Measurements from ENCODE around the gene RAB3D.
"Not testable (repeated sequence)": the region's sequence is repeated elsewhere in the genome, so short reads cannot be mapped to it uniquely, and the experiment has no call there.

Gene RAB3D

GRCh38 chr19:11325544-11325943 lies 13.9 kb downstream of the RAB3D start:
- in situ Hi-C loops (cut with MboI; ENCODE audit: low sequenced_read_pairs, unreplicated experiment) = no loop called here
- TF ChIP-seq CTCF (IDR thresholded peaks at IDR 0.05; ENCODE audit: borderline replicate concordance, control extremely low read depth, extremely low read depth, insufficient read depth, missing control alignments) = no peak

GRCh38 chr19:11324748-11325389 lies 14.6 kb downstream of the RAB3D start:
- no peak for DNase-seq (ENCODE audit: low spot score)
- no peak for TF ChIP-seq CTCF (IDR thresholded peaks at IDR 0.05; ENCODE audit: borderline replicate concordance, control extremely low read depth, extremely low read depth, insufficient read depth, missing control alignments)
- in situ Hi-C loops (cut with MboI; ENCODE audit: low sequenced_read_pairs, unreplicated experiment) = no loop called here

More at GRCh38 chr19:11325544-11325943, 13.9 kb downstream of the RAB3D start:
- peak; percentile 3 for DNase-seq (ENCODE audit: low spot score)

- in situ Hi-C loops (cut with MboI; ENCODE audit: low sequenced_read_pairs, unreplicated experiment) = no loop called here
- no peak for TF ChIP-seq CTCF (IDR thresholded peaks at IDR 0.05; ENCODE audit: borderline replicate concordance, control extremely low read depth, extremely low read depth, insufficient read depth, missing control alignments)
- peak; percentile 74 for DNase-seq (ENCODE audit: low spot score)
These were observed 15.3 kb downstream of the RAB3D start for GRCh38 chr19:11324079-11324661.

- in situ Hi-C loops (cut with MboI; ENCODE audit: low sequenced_read_pairs, unreplicated experiment) = no loop called here
- no peak for DNase-seq (ENCODE audit: low spot score)
- TF ChIP-seq CTCF (IDR thresholded peaks at IDR 0.05; ENCODE audit: borderline replicate concordance, control extremely low read depth, extremely low read depth, insufficient read depth, missing control alignments) = no peak
These were observed 15.8 kb downstream of the RAB3D start for GRCh38 chr19:11323601-11324078.

- peak; percentile 32 for DNase-seq (ENCODE audit: low spot score)
- no peak for TF ChIP-seq CTCF (IDR thresholded peaks at IDR 0.05; ENCODE audit: borderline replicate concordance, control extremely low read depth, extremely low read depth, insufficient read depth, missing control alignments)
- in situ Hi-C loops (cut with MboI; ENCODE audit: low sequenced_read_pairs, unreplicated experiment) = no loop called here
These were observed 17.0 kb downstream of the RAB3D start for GRCh38 chr19:11322269-11323024.

- peak; percentile 6 for TF ChIP-seq CTCF (IDR thresholded peaks at IDR 0.05; ENCODE audit: borderline replicate concordance, control extremely low read depth, extremely low read depth, insufficient read depth, missing control alignments)
- in situ Hi-C loops (cut with MboI; ENCODE audit: low sequenced_read_pairs, unreplicated experiment) = no loop called here
- no peak for DNase-seq (ENCODE audit: low spot score)
These were observed 18.0 kb downstream of the RAB3D start for GRCh38 chr19:11321191-11322126.

- in situ Hi-C loops (cut with MboI; ENCODE audit: low sequenced_read_pairs, unreplicated experiment) = not testable (repeated sequence)
- peak; percentile 28 for DNase-seq (ENCODE audit: low spot score)
These were observed 19.0 kb downstream of the RAB3D start for GRCh38 chr19:11320278-11320995.

Data from GM13976 (cell line).